ENCODE results near the gene ZCCHC10. TPM values are rescaled to one million over a fixed set of nuclear protein-coding genes. Genes with fewer than 3 reads are reported as not detected.

ZCCHC10 gene
- total and polyA plus RNA-seq, 2 of the 4 experiments (the other 2 are of a cell fraction): 4.1 to 20.4 TPM

DNA sequence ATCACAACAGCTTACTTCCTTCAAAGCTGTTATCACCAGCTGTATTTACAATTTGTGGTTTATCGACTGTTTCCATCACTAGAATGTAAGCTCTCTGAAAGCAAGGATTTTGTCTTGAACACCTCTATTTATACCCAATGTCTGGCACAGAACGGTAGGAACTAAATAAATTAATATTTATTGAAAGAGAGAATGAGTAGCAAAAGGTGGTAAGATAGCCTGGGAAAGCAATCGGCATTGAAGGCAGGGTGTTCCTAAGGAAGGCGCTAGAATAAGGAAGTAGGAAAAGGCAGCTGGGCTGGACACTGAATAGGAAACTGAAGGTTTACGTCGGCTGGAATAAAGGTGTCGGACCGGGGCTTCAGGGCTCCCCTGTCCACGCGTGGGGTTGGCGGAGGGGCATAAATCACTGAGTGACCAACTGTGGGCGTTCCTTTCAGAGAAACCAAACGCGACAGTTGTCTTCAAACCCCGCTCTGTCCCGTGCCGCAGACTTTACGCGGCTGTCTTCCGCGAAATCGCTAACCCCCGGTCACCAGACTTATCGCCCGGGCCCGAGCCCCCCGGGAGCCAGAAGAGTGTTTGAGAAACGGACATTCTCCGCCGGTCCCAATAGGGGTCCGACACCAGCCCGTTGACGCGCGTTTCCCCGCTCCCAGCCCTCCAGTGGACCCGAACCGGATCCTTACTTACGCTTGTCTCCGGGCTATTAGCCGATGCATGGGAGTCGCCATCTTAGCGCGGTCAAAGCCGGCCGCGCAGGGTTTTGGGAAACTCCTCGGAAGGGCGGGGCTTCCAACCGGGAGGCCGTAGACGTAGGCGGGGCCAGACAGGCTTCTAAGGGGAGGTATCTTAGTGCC, at the start of gene ZCCHC10 (continued):
- TF ChIP-seq, protein P1, sequence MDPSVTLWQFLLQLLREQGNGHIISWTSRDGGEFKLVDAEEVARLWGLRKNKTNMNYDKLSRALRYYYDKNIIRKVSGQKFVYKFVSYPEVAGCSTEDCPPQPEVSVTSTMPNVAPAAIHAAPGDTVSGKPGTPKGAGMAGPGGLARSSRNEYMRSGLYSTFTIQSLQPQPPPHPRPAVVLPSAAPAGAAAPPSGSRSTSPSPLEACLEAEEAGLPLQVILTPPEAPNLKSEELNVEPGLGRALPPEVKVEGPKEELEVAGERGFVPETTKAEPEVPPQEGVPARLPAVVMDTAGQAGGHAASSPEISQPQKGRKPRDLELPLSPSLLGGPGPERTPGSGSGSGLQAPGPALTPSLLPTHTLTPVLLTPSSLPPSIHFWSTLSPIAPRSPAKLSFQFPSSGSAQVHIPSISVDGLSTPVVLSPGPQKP (IDR thresholded peaks at IDR 0.05; ENCODE audit: borderline replicate concordance, low read depth, low read length): no peak
